ENCODE data around the gene YARS1.

YARS1 gene

DNA sequence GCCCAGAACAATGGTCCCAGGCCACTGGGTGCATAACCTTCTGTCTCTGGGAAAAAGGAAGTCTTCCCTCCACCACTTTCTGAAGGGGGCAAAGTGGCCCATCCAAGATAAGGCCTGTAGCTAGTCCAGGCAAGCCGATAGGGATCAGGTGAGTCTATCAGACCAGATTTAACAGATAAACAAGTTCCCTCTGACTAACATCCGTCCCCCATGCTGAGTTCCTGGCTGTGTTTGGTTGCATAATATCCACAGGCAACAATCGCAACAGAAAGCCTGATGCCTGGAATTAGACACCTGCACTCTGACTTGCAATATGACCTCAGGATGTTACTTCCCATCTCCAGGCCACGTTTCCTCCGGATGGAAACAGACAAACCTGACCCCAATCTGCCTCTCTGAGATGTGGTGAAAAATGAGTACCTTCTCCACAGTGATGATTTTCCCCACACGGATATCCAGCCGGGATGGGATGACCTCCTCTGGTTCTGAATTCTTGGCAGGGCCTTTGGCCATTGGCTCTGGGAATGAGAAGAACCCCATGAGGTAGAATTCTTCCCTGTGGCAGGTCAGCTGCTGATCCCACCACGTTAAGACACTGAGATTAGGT, 36.4 kb downstream of the YARS1 start:
- DNase-seq (ENCODE audit: low read depth) = no peak

- no peak for DNase-seq (ENCODE audit: low read depth)
Observed at GRCh38 chr1:32780005-32780404, 37.2 kb downstream of the YARS1 start.

- no peak for DNase-seq (ENCODE audit: low read depth)
Observed at GRCh38 chr1:32779242-32779641, 37.9 kb downstream of the YARS1 start.

GRCh38 chr1:32775640-32776337, 41.4 kb downstream of the YARS1 start:
- DNase-seq (ENCODE audit: low read depth) = no peak

DNA sequence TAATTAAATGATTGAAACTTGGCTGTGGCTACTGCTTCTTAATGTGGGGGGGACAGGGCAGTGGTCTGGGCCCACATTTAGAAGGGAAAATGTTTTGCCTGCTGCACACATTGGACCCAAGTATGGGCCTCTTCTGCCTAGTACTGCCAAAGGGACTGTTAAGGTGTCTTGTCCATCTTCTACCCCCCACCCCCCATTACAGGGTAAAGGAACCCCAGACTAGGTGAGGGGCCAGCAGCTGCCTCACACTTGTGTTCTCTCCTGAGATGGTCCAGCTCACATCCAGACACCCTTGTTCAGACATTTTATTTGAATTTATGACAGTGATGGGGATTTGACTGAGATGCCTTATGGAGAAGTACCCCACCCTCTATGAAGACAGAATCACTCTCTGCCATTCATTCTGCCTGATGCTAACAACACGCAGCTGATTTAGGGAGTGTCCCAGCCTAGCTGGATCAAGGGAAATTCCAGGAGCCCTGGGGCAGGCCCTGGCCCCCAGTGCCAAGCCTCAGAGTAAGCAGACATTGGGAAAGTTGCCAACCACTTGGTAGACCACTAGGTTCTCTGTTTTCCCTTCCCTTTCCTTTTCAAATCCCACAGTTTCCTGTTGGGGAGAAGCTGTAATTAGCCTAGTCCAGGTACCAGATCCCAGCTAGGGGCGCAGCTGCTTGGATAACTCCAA, 42.1 kb downstream of the YARS1 start:
- no peak for DNase-seq (ENCODE audit: low read depth)

GRCh38 chr1:32774464-32774808, 42.7 kb downstream of the YARS1 start:
- no peak for DNase-seq (ENCODE audit: low read depth)

DNA sequence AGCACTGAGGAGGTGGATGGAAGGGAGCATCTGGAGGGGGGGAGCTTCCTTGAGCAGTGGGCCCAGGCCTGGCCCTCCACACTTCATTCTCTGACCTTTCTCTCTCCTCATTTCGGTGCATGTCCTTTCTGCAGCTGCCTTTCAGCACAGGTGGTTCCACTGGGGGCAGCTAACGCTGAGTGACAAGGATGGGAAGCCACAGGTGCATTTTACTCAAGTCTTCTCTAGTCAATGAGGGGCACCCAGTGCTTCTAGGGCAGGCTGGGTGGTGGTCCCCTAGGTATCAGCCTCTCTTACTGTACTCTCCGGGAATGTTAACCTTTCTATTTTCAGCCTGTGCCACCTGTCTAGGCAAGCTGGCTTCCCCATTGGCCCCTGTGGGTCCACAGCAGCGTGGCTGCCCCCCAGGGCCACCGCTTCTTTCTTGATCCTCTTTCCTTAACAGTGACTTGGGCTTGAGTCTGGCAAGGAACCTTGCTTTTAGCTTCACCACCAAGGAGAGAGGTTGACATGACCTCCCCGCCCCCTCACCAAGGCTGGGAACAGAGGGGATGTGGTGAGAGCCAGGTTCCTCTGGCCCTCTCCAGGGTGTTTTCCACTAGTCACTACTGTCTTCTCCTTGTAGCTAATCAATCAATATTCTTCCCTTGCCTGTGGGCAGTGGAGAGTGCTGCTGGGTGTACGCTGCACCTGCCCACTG, 43.2 kb downstream of the YARS1 start:
- no peak for DNase-seq (ENCODE audit: low read depth)

GRCh38 chr1:32773018-32773763, 44.0 kb downstream of the YARS1 start:
- no peak for DNase-seq (ENCODE audit: low read depth)

- no peak for DNase-seq (ENCODE audit: low read depth)
Observed at GRCh38 chr1:32772281-32773017, 44.7 kb downstream of the YARS1 start.

- no peak for DNase-seq (ENCODE audit: low read depth)
Observed at GRCh38 chr1:32771561-32772280, 45.4 kb downstream of the YARS1 start.

GRCh38 chr1:32770741-32771548, 46.2 kb downstream of the YARS1 start:
- DNase-seq (ENCODE audit: low read depth) = no peak

DNA sequence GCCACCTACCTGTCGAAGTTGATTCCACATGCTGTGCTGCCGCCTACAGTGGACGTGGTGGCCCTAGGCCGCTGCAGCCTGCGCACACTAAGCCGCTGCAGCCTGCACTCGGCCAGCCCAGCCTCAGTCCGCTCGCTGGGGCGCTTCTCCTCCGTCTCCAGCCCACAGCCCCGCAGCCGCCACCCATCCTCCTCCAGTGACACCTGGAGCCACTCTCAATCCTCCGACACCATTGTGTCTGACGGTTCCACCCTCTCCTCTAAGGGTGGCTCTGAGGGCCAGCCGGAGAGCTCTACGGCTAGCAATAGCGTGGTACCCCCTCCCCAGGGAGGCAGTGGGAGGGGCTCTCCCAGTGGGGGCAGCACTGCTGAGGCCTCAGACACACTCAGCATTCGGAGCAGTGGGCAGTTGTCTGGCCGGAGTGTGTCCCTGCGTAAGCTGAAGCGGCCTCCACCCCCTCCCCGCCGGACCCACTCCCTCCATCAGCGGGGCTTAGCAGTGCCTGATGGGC, 46.9 kb downstream of the YARS1 start:
- no peak for DNase-seq (ENCODE audit: low read depth)

DNA sequence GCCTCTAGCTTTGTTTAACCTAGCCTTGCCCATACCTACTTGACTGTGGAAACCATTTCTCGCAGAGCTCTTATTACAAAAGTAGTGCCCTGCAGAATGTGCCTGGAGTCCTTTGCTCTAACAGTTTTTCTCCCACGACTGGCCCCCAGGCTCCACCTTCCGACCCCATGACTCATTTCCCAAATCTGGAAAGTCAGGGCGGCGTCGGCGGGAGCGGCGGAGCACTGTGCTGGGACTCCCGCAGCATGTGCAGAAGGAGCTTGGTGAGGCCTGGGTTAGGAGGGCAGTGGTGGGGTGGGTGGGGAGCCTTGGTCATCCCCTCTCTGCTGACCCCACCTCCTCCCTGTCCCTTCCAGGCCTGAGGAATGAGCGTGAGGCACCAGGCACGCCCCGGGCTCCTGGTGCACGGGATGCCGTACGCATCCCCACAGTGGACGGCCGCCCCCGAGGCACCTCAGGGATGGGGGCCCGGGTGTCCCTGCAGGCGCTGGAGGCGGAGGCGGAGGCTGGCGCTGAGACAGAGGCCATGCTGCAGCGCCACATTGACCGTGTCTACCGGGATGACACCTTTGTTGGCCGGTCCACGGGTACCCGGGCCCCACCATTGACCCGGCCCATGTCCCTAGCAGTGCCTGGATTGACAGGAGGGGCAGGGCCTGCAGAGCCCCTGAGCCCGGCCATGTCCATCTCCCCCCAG, 47.5 kb downstream of the YARS1 start:
- no peak for DNase-seq (ENCODE audit: low read depth)

GRCh38 chr1:32768110-32768850, 48.9 kb downstream of the YARS1 start:
- no peak for DNase-seq (ENCODE audit: low read depth)

DNA sequence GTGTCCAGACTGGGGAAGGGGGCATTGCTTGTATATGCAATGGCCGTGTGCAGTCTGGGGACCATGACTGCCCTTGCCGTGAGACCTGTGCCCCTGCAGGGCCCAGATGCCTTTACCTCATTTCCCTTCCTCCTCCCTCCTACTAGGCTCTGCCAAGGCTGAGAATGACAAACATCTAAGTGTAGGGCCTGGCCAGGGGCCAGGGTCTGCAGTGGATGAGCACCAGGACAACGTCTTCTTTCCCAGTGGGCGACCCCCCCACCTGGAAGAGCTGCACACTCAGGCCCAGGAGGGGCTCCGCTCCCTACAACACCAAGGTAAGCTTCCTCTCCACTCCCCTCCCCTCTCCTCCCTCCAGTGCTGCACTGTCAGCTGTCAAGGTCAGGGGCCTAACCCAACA, 49.5 kb downstream of the YARS1 start:
- DNase-seq (ENCODE audit: low read depth) = no peak

GRCh38 chr1:32767156-32767555, 50.0 kb downstream of the YARS1 start:
- no peak for DNase-seq (ENCODE audit: low read depth)

DNA sequence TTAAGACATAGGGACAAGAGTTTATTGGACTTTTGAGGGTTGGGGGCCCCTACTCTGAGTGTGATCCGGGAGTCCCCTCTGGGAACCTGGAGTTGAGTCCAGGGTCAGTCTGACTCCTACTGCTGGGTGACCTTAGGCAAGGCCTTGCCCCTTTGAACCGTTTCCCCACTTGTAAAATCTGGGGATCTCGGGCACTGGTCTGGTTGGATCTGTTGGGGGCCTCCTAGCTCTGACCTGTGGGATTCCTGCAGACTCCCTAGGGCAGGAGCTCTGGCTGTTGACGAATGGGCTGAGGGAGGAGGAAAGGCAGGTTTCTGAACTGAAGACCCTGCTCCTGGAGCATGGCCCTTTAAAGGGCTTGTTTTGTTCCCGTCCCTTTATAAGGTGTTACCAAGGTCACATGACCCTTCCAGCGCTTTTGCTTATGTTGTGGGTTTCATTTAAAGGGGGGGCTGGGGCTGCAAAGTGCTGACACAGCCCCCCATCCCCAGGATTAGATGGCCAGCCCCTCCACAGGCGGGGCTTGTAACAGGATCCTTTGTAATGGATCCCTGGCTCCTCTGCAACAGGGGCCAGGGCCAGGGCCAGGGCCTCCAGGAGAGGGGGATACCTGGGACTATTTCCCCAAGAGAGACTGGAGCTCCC, 50.7 kb downstream of the YARS1 start:
- no peak for DNase-seq (ENCODE audit: low read depth)
